HEK293 (cell line): ENCODE measurements around the gene ABCG4.

Experiments
- GLIS1 ChIP-seq: fragments of 450-650 bp; formaldehyde crosslinking; IDR thresholded peaks from 2 replicates; pipeline ENCODE4 v1.5.1; 2016; ENCODE audit warnings: missing biosample characterization, missing genetic modification characterization
- HOXD13 ChIP-seq: sonication (generic); formaldehyde crosslinking; IDR thresholded peaks from 2 replicates; pipeline ENCODE4 v1.8.0; 2022; ENCODE audit warnings: missing genetic modification reagents, borderline replicate concordance
- KLF1 ChIP-seq: fragments of 450-650 bp; formaldehyde crosslinking; IDR thresholded peaks from 2 replicates; pipeline ENCODE4 v1.5.1; 2016; ENCODE audit warnings: missing biosample characterization, missing genetic modification characterization
- MYNN ChIP-seq: fragments of 450-650 bp; formaldehyde crosslinking; IDR thresholded peaks from 2 replicates; pipeline ENCODE4 v1.5.1; 2016; ENCODE audit warnings: missing biosample characterization, missing genetic modification characterization, borderline replicate concordance
- OSR2 ChIP-seq: fragments of 450-650 bp; formaldehyde crosslinking; IDR thresholded peaks from 2 replicates; pipeline ENCODE4 v1.5.1; 2016; ENCODE audit warnings: missing biosample characterization, missing genetic modification characterization
- RBAK ChIP-seq: fragments of 450-650 bp; formaldehyde crosslinking; IDR thresholded peaks from 2 replicates; pipeline ENCODE4 v1.5.1; 2016; ENCODE audit warnings: missing biosample characterization, missing genetic modification characterization
- SALL2 ChIP-seq: fragments of 450-650 bp; formaldehyde crosslinking; IDR thresholded peaks from 2 replicates; pipeline ENCODE4 v1.5.0; 2017; ENCODE audit warnings: missing biosample characterization, mild to moderate bottlenecking, missing genetic modification characterization, borderline replicate concordance
- TCF7L2 ChIP-seq: IDR thresholded peaks from 2 replicates; pipeline ENCODE4 v1.6.1; 2011; ENCODE audit warnings: low read depth, mild to moderate bottlenecking, inconsistent platforms, low read length, moderate library complexity, borderline replicate concordance
- ZNF175 ChIP-seq: fragments of 450-650 bp; formaldehyde crosslinking; IDR thresholded peaks from 2 replicates; pipeline ENCODE4 v1.5.1; 2016; ENCODE audit warnings: missing biosample characterization, missing genetic modification characterization
- ZNF202 ChIP-seq: fragments of 450-650 bp; formaldehyde crosslinking; IDR thresholded peaks from 2 replicates; pipeline ENCODE4 v1.5.1; 2016; ENCODE audit warnings: missing biosample characterization, missing genetic modification characterization, borderline replicate concordance
- ZNF335 ChIP-seq: fragments of 450-650 bp; formaldehyde crosslinking; conservative IDR thresholded peaks from 2 replicates; pipeline ENCODE4 v1.5.1; 2016; ENCODE audit warnings: missing biosample characterization, missing genetic modification characterization
- ZNF350 ChIP-seq: fragments of 450-650 bp; formaldehyde crosslinking; IDR thresholded peaks from 2 replicates; pipeline ENCODE4 v1.5.0; 2017; ENCODE audit warnings: missing biosample characterization, mild to moderate bottlenecking, missing genetic modification characterization
- ZNF394 ChIP-seq: fragments of 450-650 bp; formaldehyde crosslinking; IDR thresholded peaks from 2 replicates; pipeline ENCODE4 v1.5.1; 2016; ENCODE audit warnings: missing biosample characterization, missing genetic modification characterization, mild to moderate bottlenecking, moderate library complexity, borderline replicate concordance
- ZNF423 ChIP-seq: fragments of 450-650 bp; formaldehyde crosslinking; IDR thresholded peaks from 2 replicates; pipeline ENCODE4 v1.5.1; 2016; ENCODE audit warnings: missing biosample characterization, missing genetic modification characterization
- ZNF426 ChIP-seq: fragments of 450-650 bp; formaldehyde crosslinking; IDR thresholded peaks from 2 replicates; pipeline ENCODE4 v1.5.1; 2017; ENCODE audit warnings: missing biosample characterization, missing genetic modification characterization, mild to moderate bottlenecking, inconsistent platforms, moderate library complexity
- ZNF501 ChIP-seq: fragments of 450-650 bp; formaldehyde crosslinking; IDR thresholded peaks from 2 replicates; pipeline ENCODE4 v1.5.1; 2016; ENCODE audit warnings: missing biosample characterization, missing genetic modification characterization
- ZNF521 ChIP-seq: fragments of 450-650 bp; formaldehyde crosslinking; IDR thresholded peaks from 2 replicates; pipeline ENCODE4 v1.5.1; 2017; ENCODE audit warnings: missing biosample characterization, mild to moderate bottlenecking, missing genetic modification characterization
- ZNF658 ChIP-seq: fragments of 450-650 bp; formaldehyde crosslinking; IDR thresholded peaks from 2 replicates; pipeline ENCODE4; 2016; ENCODE audit warnings: missing biosample characterization, missing genetic modification characterization
- ZNF791 ChIP-seq: fragments of 450-650 bp; formaldehyde crosslinking; IDR thresholded peaks from 2 replicates; pipeline ENCODE4 v1.5.1; 2016; ENCODE audit warnings: missing biosample characterization, missing genetic modification characterization
- ZNF837 ChIP-seq: fragments of 450-650 bp; formaldehyde crosslinking; IDR thresholded peaks from 2 replicates; pipeline ENCODE4 v1.5.1; 2016; ENCODE audit warnings: missing biosample characterization, missing genetic modification characterization
- ZSCAN16 ChIP-seq: fragments of 450-650 bp; formaldehyde crosslinking; IDR thresholded peaks from 2 replicates; pipeline ENCODE4 v1.5.1; 2016; ENCODE audit warnings: missing biosample characterization, missing genetic modification characterization
- ZSCAN23 ChIP-seq: fragments of 450-650 bp; formaldehyde crosslinking; IDR thresholded peaks from 2 replicates; pipeline ENCODE4 v1.5.1; 2016; ENCODE audit warnings: missing biosample characterization, missing genetic modification characterization
- TF ChIP-seq, protein P1 (sequence below): fragments of 450-650 bp; formaldehyde crosslinking; IDR thresholded peaks from 2 replicates; pipeline ENCODE4 v1.5.1; 2016; ENCODE audit warnings: missing biosample characterization, missing genetic modification characterization
- TF ChIP-seq, protein P2 (sequence below): sonication (generic); formaldehyde crosslinking; IDR thresholded peaks from 2 replicates; pipeline ENCODE4 v1.8.1; 2022; ENCODE audit warnings: mild to moderate bottlenecking, moderate library complexity, missing genetic modification reagents
- TF ChIP-seq, protein P3 (sequence below): fragments of 450-650 bp; formaldehyde crosslinking; IDR thresholded peaks from 2 replicates; pipeline ENCODE4 v1.5.1; 2016; ENCODE audit warnings: missing biosample characterization, missing genetic modification characterization
- TF ChIP-seq, protein P4 (sequence below): fragments of 450-650 bp; formaldehyde crosslinking; IDR thresholded peaks from 2 replicates; pipeline ENCODE4 v1.5.0; 2017; ENCODE audit warnings: missing biosample characterization, missing genetic modification characterization, borderline replicate concordance
- TF ChIP-seq, protein P5 (sequence below): fragments of 450-650 bp; IDR thresholded peaks from 2 replicates; pipeline ENCODE4 v1.5.1; 2018; ENCODE audit warnings: missing biosample characterization, mild to moderate bottlenecking, missing genetic modification characterization
- TF ChIP-seq, protein P6 (sequence below): fragments of 450-650 bp; formaldehyde crosslinking; IDR thresholded peaks from 2 replicates; pipeline ENCODE4 v1.5.1; 2016; ENCODE audit warnings: missing biosample characterization, missing genetic modification characterization

ABCG4 gene

DNA sequence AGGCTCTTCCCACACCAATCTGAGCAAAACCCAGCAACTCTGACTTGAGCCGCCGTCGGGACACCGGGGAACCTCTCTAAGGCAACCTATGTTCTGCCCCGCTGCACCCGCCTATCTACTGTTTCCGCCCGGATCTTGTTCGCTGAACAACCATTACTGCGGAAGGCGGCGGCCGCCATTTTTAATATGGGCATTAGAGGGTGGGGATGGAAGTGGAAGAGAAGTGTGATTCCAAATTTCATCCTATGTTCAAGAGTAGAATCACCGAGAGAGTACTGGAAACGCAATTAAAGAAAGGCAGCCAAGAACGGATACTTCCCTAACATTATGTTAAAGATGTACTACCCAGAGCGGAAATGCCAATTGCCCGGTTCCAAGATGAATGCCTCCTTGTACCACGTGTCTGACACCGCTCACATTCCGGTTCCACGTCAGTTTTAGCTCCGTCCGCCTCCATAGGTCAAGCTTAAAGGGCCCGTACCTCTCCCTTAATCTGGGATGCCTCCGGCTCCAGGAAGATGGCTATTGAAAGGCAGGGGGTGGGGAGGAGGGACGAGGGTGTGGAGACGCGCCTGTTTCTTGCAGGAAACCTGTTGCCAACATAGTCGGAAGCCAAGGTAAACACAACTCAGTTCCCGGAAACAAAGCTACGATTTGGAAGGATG lies 47.0 kb upstream of the ABCG4 start, which contains the start of gene DPAGT1 (continued):
- TF ChIP-seq, protein P1, sequence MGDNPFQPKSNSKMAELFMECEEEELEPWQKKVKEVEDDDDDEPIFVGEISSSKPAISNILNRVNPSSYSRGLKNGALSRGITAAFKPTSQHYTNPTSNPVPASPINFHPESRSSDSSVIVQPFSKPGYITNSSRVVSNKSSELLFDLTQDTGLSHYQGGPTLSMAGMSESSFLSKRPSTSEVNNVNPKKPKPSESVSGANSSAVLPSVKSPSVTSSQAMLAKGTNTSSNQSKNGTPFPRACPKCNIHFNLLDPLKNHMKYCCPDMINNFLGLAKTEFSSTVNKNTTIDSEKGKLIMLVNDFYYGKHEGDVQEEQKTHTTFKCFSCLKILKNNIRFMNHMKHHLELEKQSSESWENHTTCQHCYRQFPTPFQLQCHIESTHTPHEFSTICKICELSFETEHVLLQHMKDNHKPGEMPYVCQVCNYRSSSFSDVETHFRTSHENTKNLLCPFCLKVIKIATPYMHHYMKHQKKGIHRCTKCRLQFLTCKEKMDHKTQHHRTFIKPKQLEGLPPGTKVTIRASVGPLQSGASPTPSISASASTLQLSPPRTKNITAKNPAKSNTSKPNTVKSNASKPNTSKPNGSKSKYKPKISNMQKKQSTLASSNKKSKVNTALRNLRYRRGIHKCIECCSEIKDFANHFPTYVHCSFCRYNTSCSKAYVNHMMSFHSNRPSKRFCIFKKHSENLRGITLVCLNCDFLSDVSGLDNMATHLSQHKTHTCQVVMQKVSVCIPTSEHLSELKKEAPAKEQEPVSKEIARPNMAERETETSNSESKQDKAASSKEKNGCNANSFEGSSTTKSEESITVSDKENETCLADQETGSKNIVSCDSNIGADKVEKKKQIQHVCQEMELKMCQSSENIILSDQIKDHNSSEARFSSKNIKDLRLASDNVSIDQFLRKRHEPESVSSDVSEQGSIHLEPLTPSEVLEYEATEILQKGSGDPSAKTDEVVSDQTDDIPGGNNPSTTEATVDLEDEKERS (tag by site-specific recombination): no peak
- TF ChIP-seq ZNF837 (tag by site-specific recombination): no peak
- no peak for TF ChIP-seq ZNF658 (tag by site-specific recombination)
- TF ChIP-seq, protein P2, sequence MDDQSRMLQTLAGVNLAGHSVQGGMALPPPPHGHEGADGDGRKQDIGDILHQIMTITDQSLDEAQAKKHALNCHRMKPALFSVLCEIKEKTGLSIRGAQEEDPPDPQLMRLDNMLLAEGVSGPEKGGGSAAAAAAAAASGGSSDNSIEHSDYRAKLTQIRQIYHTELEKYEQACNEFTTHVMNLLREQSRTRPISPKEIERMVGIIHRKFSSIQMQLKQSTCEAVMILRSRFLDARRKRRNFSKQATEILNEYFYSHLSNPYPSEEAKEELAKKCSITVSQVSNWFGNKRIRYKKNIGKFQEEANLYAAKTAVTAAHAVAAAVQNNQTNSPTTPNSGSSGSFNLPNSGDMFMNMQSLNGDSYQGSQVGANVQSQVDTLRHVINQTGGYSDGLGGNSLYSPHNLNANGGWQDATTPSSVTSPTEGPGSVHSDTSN (CRISPR knock-in tag): no peak
- TF ChIP-seq, protein P3, sequence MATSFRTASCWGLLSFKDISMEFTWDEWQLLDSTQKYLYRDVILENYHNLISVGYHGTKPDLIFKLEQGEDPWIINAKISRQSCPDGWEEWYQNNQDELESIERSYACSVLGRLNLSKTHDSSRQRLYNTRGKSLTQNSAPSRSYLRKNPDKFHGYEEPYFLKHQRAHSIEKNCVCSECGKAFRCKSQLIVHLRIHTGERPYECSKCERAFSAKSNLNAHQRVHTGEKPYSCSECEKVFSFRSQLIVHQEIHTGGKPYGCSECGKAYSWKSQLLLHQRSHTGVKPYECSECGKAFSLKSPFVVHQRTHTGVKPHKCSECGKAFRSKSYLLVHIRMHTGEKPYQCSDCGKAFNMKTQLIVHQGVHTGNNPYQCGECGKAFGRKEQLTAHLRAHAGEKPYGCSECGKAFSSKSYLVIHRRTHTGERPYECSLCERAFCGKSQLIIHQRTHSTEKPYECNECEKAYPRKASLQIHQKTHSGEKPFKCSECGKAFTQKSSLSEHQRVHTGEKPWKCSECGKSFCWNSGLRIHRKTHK (tag by site-specific recombination): no peak
- TF ChIP-seq, protein P4, sequence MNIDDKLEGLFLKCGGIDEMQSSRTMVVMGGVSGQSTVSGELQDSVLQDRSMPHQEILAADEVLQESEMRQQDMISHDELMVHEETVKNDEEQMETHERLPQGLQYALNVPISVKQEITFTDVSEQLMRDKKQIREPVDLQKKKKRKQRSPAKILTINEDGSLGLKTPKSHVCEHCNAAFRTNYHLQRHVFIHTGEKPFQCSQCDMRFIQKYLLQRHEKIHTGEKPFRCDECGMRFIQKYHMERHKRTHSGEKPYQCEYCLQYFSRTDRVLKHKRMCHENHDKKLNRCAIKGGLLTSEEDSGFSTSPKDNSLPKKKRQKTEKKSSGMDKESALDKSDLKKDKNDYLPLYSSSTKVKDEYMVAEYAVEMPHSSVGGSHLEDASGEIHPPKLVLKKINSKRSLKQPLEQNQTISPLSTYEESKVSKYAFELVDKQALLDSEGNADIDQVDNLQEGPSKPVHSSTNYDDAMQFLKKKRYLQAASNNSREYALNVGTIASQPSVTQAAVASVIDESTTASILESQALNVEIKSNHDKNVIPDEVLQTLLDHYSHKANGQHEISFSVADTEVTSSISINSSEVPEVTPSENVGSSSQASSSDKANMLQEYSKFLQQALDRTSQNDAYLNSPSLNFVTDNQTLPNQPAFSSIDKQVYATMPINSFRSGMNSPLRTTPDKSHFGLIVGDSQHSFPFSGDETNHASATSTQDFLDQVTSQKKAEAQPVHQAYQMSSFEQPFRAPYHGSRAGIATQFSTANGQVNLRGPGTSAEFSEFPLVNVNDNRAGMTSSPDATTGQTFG (tag by site-specific recombination): no peak
- TF ChIP-seq, protein P5, sequence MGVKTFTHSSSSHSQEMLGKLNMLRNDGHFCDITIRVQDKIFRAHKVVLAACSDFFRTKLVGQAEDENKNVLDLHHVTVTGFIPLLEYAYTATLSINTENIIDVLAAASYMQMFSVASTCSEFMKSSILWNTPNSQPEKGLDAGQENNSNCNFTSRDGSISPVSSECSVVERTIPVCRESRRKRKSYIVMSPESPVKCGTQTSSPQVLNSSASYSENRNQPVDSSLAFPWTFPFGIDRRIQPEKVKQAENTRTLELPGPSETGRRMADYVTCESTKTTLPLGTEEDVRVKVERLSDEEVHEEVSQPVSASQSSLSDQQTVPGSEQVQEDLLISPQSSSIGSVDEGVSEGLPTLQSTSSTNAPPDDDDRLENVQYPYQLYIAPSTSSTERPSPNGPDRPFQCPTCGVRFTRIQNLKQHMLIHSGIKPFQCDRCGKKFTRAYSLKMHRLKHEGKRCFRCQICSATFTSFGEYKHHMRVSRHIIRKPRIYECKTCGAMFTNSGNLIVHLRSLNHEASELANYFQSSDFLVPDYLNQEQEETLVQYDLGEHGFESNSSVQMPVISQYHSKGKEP (tag by site-specific recombination): no peak
- TF ChIP-seq HOXD13 (CRISPR knock-in tag): 0 out of 2 replicates have a peak, but pooled peaks have one; percentile 23
- no peak for TF ChIP-seq KLF1 (tag by site-specific recombination)
- no peak for TF ChIP-seq TCF7L2
- no peak for TF ChIP-seq ZNF175 (tag by site-specific recombination)
- no peak for TF ChIP-seq ZSCAN23
- no peak for TF ChIP-seq GLIS1 (tag by site-specific recombination)
- TF ChIP-seq ZNF423 (tag by site-specific recombination): 0 out of 2 replicates have a peak, but pooled peaks have one; percentile 32
- TF ChIP-seq ZNF202 (tag by site-specific recombination): no peak
- TF ChIP-seq ZNF521 (tag by site-specific recombination): no peak
- no peak for TF ChIP-seq SALL2 (tag by site-specific recombination)
- TF ChIP-seq ZNF791 (tag by site-specific recombination): no peak
- TF ChIP-seq ZSCAN16: no peak
- peak; percentile 51; the same call in 1 of the 2 replicates for TF ChIP-seq ZNF501
- TF ChIP-seq ZNF335 (tag by site-specific recombination): peak; percentile 89; the same call in 1 of the 2 replicates
- no peak for TF ChIP-seq ZNF350
- TF ChIP-seq, protein P6, sequence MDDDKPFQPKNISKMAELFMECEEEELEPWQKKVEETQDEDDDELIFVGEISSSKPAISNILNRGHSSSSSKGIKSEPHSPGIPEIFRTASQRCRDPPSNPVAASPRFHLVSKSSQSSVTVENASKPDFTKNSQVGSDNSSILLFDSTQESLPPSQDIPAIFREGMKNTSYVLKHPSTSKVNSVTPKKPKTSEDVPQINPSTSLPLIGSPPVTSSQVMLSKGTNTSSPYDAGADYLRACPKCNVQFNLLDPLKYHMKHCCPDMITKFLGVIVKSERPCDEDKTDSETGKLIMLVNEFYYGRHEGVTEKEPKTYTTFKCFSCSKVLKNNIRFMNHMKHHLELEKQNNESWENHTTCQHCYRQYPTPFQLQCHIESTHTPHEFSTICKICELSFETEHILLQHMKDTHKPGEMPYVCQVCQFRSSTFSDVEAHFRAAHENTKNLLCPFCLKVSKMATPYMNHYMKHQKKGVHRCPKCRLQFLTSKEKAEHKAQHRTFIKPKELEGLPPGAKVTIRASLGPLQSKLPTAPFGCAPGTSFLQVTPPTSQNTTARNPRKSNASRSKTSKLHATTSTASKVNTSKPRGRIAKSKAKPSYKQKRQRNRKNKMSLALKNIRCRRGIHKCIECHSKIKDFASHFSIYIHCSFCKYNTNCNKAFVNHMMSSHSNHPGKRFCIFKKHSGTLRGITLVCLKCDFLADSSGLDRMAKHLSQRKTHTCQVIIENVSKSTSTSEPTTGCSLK (tag by site-specific recombination): no peak
- no peak for TF ChIP-seq RBAK (tag by site-specific recombination)
- TF ChIP-seq MYNN: no peak
- no peak for TF ChIP-seq OSR2 (tag by site-specific recombination)
- TF ChIP-seq ZNF394 (tag by site-specific recombination): 0 out of 2 replicates have a peak, but pooled peaks have one; percentile 52
- TF ChIP-seq ZNF426 (tag by site-specific recombination): no peak
